KBM-7 (cell line): ENCODE measurements around the gene CASTOR1.
A peak's percentile ranks its signal among the peaks of the same experiment; 100 is the strongest.

Experiments
- DNase-seq: peaks from one replicate; pipeline ENCODE4 v3.0.0-alpha.2; 2015
- in situ Hi-C: fragments of 300-500 bp; cut with MboI; formaldehyde crosslinking; loops from 2 replicates; pipeline ENCODE4 v1.14.3; 2020; ENCODE audit warnings: low sequenced_read_pairs, low pct_unique_long_range_greater_than_20kb, mixed read lengths

Gene CASTOR1

GRCh38 chr22:30304495-30305244 lies 15.4 kb upstream of the CASTOR1 start:
- no peak for DNase-seq
- in situ Hi-C loops: no loop called here

DNA sequence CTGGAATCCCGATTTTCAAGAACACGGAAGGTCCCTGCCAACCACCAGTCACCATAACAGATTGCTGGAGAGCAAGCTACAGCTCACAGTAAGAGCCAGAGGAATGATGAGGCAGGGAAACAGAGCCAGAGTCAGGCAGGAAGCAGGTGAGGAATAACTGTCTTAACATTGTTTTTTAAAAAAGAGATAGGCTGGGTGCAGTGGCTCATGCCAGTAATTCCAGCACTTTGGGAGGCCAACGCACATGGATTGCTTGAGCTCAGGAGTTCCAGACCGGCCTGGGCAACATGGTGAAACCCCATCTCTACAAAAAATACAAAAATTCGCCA lies 13.5 kb upstream of the CASTOR1 start:
- DNase-seq: no peak
- in situ Hi-C loops: no loop called here

DNA sequence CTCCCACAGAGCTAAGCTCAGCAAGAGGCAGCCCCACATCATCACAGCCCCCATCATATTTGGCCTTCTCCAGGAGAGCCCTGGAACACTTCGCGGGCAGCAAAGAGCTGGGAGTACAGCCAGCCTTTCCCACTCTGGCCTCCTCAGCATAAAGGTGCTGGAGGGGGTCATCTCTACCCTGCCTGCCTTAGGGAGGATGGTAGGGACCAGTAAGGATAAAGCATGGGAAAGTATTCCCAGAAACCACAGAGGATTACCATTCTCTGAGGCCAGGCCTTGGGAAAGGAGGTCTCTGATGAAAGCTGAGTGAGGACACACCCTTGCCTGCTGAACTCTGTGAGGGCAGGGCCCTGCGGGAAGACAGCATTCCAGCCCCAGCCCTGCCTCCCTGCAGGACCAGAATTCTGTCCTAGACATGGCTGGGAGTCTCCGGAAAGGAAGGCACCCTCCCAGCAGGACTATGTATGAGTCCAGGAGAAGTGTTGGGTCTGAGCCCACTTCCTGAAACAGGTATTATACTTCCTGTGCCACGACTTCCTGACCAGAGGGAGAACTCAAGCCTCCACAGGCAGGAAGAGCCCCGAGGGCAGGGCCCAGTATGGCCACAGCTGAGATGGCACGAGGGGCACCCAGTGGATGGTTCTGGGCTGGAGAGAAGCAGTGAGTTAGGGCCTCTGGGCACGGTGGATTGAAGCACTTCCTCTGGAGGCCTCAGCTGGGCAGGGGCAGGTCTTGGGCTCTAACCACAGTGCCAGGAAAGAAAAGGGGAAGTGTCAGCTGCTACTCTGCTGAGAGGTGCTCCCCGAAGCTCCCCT lies 12.9 kb upstream of the CASTOR1 start:
- in situ Hi-C loops: no loop called here
- DNase-seq: peak; percentile 83

DNA sequence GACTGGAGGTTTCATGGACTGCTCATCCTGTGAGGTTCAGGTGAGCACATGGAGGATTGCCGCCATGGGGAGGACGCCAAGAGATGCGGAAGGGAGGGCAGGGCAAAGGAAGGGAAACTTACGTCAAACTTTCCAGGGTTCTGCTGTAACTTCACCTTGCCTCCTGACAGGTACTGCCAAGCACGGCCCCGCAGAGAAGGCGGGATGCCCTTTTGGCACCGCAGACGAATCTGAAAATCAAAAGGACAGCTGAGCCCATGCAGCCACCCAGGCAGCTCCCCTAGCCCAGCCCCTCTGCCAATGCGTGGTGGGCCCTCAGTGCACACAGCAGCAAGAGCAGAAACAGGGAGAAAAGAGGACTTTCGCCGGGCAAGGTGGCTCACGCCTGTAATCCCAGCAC lies 10.0 kb upstream of the CASTOR1 start:
- in situ Hi-C loops: no loop called here
- no peak for DNase-seq

DNA sequence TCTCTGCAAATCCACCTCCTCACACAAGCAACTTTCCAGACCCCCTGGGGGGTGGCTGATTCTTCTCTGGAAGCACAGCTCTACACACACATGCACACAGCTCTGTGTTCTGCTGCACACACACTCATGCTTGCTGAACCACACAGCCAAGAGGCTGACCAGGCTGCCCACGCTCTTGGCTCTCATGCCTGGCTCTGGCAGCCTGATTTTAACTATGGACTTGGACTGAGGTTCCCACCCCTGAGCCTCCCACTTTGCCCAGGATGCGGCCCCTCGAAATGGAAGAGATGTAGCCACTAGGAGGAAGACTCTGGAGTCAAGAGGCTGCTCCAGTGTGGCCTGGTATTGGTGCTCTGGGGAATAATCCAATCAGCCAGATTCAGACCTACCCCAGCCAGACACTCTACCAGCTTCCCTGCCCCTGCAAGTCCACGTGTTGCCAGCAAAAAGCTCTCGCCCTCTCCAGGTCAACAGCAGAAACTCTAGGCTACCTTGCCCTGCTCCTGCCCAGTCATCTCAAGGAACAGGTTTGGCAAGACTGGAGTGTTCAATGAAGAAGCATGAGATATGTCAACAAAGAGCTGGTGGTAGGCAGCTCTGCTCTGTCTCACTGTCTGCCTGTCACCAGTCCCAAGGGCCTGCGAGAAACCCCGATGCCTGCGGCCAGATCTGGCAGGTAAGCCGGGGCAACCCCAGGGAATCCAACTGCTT lies 8.8 kb upstream of the CASTOR1 start:
- in situ Hi-C loops: no loop called here
- no peak for DNase-seq

DNA sequence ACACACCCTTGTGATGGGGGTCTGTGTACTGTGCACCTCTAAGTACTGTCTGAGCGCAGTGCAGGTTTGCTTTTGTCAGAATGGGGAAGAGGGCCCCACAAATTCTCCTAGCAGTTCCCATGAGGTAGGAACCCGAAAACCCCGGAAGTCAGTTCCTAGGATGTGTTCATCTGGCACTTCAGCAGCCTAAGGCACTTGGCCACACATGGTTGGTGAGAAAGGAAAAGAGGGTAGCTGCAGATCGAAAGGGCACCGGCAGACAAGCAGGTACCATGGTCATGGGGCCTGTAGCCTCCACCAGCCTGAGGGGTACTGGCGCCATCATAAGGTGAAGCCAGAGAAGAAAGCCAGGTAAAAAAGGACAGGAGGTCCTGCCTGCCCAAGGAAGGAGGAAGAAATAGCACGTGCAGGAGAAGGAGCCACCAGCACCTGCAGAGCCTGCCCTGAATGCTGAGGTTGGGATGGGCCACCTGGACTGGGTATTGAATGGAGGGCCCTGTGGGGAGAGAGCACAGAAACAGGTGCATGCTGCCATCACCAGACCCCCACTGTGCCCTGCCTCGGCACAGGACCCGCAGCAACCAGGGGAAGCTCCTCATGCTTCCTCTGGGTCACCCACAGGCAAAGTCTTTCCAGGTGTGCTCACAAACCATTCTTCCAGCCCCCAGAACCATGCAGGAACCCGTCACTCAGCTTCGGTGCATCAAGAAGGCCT lies 8.1 kb upstream of the CASTOR1 start:
- in situ Hi-C loops: no loop called here
- DNase-seq: no peak

DNA sequence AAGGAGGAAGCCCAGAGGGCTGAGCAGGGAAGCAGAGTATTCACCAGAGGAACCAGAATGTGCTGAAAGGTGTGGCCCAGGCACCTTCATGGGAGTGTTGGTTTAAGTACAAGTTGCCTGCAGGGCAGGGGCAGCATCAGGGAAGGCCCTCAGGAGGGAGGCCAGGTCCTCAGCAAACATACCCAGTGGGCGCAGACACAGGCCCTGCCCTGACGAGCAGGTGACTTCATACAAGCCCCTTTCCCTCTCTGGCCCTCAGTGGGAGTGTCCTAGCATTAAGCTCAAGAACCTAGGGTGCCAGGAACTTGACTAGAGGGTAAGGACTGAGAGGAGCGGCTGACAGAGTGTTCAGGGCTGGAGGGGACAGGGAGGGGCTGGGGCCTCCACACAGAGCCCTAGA lies 7.5 kb upstream of the CASTOR1 start:
- DNase-seq: no peak
- in situ Hi-C loops: no loop called here

GRCh38 chr22:30296324-30296723 lies 7.0 kb upstream of the CASTOR1 start:
- in situ Hi-C loops: no loop called here

GRCh38 chr22:30295576-30295975 lies 6.3 kb upstream of the CASTOR1 start:
- DNase-seq: no peak
- in situ Hi-C loops: no loop called here

More at GRCh38 chr22:30296324-30296723, 7.0 kb upstream of the CASTOR1 start:
- DNase-seq: no peak

DNA sequence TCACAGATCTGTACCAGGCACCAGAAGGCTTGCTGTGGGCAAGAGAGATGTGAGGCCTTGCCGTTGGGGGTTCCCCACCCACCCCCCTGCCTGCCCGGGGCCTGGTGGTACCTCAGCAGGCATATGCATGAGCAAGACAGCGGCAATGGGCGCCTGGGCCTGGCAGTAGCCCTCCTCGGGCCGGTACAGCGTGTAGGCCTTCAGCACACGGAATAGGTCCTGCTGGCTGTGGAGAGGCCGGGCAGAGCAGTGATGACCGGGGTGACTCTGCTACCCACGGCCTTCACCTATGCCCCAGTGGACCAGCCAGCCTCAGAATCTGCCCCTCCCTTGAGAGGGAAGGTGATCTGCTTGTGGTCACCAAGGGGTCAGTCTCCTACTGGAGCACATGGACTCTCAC lies 5.5 kb upstream of the CASTOR1 start:
- DNase-seq: no peak
- in situ Hi-C loops: no loop called here

DNA sequence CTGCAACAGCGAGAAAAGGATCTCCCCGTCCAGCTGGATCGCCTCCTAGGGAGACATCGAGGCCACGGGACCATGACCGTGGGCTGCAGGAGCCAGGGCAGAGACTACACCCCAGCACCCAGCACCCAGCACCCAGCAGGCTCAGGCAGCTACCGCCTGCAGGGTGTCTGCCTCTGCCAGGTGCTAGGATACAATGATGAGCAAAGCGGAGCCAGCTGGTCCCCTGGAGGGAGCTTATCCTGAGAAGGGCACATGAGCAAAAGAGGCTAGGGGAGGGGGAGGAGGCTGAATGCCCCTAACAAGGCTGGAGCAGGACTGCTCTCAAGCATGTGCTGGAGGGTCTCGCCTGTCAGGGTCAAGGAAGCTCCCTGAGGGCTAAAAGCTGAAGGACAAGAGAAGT lies 4.8 kb upstream of the CASTOR1 start:
- DNase-seq: no peak
- in situ Hi-C loops: no loop called here

DNA sequence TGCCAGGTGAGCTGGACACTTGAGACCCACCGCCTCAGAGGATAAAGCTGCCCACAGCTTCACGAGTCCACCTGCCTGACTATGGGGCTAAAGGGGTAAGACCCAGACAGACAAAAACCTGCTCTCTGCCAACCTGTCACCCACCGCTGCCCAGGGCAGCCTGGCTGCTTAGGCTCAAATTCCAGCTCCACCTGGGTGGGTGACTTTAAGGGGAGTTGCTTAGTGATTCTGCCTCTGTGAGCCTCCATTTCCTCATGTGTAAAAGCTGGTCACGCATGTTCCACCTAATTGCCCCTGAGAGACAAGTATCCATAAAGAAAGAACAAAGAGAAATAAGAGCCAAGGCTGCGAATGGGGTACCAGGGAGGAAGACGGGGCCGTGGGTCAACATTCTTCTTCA lies 3.7 kb upstream of the CASTOR1 start:
- no peak for DNase-seq
- in situ Hi-C loops: no loop called here

DNA sequence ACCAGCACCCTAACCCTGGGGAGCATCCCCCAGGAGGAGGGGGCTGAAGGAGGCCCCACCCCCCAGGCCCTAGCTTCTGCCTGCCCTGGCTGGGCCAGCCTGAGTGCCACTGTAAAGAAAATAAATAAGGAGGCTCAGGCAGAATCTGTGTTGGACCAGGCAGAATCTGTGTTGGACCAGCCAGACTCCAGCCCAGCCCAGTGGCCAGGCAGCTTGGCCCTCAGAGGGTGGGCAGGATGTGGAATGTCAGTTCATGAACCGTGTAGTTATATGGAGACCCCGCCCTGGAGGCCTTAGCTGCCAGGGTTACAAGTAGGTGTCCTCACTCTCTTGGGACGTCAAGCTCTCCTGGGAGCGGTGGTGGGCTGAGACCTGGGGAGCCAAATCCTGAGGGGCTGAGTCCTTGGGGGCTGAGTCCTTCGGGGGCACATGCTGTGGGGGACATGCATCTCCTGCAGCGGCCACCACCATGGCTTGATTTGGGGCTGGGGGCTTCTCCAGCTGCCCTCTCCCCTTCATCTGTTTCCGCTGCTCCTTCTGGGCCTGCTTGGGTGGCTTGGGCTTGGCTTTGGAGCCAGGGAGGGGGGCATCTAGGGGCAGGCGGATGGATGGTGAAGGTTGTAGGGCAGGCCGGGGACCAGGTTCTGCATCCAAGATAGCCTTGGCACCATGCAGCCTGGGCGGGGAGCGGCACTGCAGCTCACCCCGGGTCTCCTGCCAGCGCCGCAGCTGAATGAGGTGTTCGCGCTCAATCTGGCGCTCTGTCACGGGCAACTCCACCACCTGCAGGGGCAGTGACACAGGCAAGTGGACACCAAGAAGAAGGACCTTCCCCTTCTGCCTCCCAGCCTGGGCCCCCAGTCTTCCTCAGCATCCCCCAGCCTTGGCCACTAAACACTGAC lies 3.0 kb upstream of the CASTOR1 start:
- in situ Hi-C loops: no loop called here
- DNase-seq: no peak

GRCh38 chr22:30291058-30291892 lies 2.0 kb upstream of the CASTOR1 start:
- in situ Hi-C loops: no loop called here
- DNase-seq: no peak

DNA sequence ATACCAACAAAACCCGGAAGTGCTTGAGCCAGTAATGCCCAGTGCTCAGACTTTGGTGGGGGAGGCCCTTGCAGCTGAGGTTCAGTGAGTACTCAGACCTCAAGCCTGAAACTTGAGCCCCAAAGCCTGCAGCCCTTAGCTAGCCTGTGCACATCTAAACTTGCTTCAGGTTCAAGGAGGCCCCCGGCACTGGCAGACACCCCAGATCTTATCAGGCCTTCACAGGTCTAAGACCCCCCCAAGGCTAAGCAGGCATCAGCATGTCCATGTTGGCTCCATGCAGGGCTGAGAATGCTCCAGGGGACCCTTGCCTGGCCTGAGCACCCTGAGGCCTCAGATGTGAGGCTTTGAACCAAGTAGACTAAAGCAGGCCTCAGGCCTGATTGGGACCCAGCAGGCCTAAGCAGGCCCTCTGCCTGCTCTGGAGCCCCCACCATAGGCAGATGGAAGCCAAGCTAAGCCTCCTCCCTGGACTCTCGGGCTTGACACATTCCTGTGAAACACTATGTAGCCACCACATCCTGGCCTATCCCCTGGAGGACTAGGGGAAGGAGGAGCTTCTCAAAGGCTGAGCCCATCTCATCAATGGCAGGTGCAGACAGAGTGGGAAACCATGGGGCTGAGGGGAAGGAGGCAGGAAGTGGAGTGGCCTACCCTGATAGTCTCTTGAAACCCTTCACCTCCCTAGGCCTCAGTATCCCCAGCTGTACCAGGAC lies 1.2 kb upstream of the CASTOR1 start:
- in situ Hi-C loops: no loop called here
- no peak for DNase-seq

- in situ Hi-C loops: no loop called here
- DNase-seq: no peak
These were observed 642 bp upstream of the CASTOR1 start for GRCh38 chr22:30289980-30290313.

DNA sequence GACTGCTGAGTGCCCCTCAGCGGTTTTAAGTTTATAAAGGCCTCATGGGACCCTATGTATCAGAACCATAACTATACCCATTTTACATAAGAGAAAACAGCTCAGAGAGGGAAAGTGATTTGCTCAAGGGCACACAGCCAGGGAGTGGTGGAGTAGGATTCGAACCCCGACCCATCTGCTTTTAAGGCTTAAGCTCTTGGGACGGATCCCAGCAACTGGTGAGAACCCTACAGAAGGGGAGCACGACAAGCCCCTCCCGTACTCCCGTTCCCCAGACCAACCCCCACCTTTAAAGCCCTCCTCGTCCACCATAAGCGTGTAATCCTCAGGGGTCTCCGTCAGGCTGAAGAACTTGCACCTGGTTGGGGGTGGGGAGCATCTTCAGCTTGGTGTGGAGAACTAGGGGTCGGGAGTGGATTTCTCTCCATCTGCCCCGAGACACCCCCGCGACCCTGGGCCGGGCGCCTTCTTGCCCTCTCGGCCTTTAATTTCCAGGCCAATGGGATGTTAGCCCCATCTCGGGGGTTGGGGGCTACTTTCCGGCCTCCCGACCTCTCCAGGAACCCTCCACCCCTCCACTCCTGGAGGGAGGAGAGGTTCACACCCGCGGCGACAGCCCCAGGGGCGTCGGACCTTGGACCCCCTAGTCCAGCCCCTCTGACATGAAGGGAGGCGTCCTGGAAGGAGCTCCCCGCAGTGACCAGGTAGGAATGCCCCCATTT lies 725 bp downstream of the CASTOR1 start:
- DNase-seq: no peak
- in situ Hi-C loops: no loop called here
